Mesodermal cell (in vitro differentiated cells): ENCODE measurements around the gene RNF13.
"Not testable (repeated sequence)": the region's sequence is repeated elsewhere in the genome, so short reads cannot be mapped to it uniquely, and the experiment has no call there.

Experiments used
- H3K27ac ChIP-seq: 2 replicates; pipeline ENCODE4 v1.7.0; 2013; ENCODE audit warnings: mild to moderate bottlenecking, low read depth, low read length, moderate library complexity; ENCODE audit not compliant: severe bottlenecking
- H3K36me3 ChIP-seq: 2 replicates; pipeline ENCODE4 v1.7.1; 2013; ENCODE audit warnings: mild to moderate bottlenecking, low read length, moderate library complexity; ENCODE audit not compliant: control insufficient read depth, insufficient read depth
- H3K4me1 ChIP-seq: one replicate; pipeline ENCODE4 v1.7.1; 2013; ENCODE audit warnings: mild to moderate bottlenecking, low read length; ENCODE audit not compliant: insufficient read depth, control insufficient read depth, poor library complexity, severe bottlenecking
- H3K4me3 ChIP-seq: 2 replicates; pipeline ENCODE4 v1.7.0; 2013; ENCODE audit warnings: low read length, control low read depth, mild to moderate bottlenecking; ENCODE audit not compliant: insufficient read depth, poor library complexity, severe bottlenecking; ENCODE audit errors: extremely low read depth
- H3K9me3 ChIP-seq: 2 replicates; pipeline ENCODE4 v1.7.1; 2013; ENCODE audit warnings: mild to moderate bottlenecking, low read length, moderate library complexity; ENCODE audit not compliant: control insufficient read depth
- WGBS, 2 experiments: methylation state at CpG; one replicate each; pipeline ENCODE4 v1.1.5; 2013; ENCODE audit warnings: missing lambda C conversion rate in 2 of 2; ENCODE audit not compliant: insufficient coverage in 2 of 2; 5-methylcytosine and 5-hydroxymethylcytosine counted together

RNF13 gene

DNA sequence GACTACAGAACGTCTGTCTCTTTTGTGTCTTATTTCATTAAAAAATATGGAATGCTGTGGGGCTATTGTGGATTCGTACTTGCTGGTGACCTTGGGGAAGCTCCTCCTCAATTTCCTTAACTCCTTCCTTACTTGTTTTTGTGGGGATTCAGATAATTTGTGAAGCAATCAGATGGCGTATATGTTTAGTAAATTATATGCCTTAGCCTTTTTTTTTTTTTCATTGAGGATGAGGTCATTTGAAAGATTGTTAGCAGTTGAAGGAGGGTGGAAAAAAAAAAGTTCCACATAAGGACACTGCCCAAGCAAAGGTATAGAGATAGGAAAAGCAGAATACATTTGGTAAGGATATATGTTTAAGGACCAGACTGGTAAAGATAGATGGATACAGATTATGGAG lies 3.3 kb downstream of the RNF13 start:
- WGBS, 2 experiments: 100% methylated on average over 1 of the region's 3 CpGs; no CpG with 5 or more reads in 1 of the 2 experiments
- H3K27ac ChIP-seq: no peak overlapping the region
- no peak overlapping the region for H3K4me3 ChIP-seq
- H3K36me3 ChIP-seq: no peaks in the 10 kb centered on the region
- H3K9me3 ChIP-seq: no peaks in the 10 kb centered on the region
- H3K4me1 ChIP-seq: peaks cover 8% of the 10 kb centered on the region

GRCh38 chr3:149816986-149817385 lies 4.0 kb downstream of the RNF13 start:
- Histone ChIP-seq H3K36me3 (no peaks in the 10 kb centered on the region), H3K9me3 (peaks cover 5% of the 10 kb centered on the region), H3K4me1 (peaks cover 8% of the 10 kb centered on the region), H3K27ac (no peak overlapping the region), H3K4me3 (no peak overlapping the region)
- WGBS, 2 experiments: 67% methylated on average over 1 of the region's 2 CpGs; no CpG with 5 or more reads in 1 of the 2 experiments

GRCh38 chr3:149819432-149819831 lies 6.4 kb downstream of the RNF13 start:
- Histone ChIP-seq H3K4me3 (no peak overlapping the region), H3K4me1 (peaks cover 2% of the 10 kb centered on the region), H3K27ac (no peak overlapping the region), H3K36me3 (no peaks in the 10 kb centered on the region), H3K9me3 (peaks cover 10% of the 10 kb centered on the region)
- 80 to 100% methylated on average over 1 of the region's 1 CpG for WGBS, 2 experiments

- Histone ChIP-seq H3K4me3 (no peak overlapping the region), H3K9me3 (peaks cover 10% of the 10 kb centered on the region), H3K36me3 (no peaks in the 10 kb centered on the region), H3K27ac (no peak overlapping the region), H3K4me1 (no peaks in the 10 kb centered on the region)
- 70% methylated on average over 4 of the region's 4 CpGs; no CpG with 5 or more reads in 1 of the 2 experiments for WGBS, 2 experiments
Measured at GRCh38 chr3:149820183-149820582, 7.2 kb downstream of the RNF13 start.

DNA sequence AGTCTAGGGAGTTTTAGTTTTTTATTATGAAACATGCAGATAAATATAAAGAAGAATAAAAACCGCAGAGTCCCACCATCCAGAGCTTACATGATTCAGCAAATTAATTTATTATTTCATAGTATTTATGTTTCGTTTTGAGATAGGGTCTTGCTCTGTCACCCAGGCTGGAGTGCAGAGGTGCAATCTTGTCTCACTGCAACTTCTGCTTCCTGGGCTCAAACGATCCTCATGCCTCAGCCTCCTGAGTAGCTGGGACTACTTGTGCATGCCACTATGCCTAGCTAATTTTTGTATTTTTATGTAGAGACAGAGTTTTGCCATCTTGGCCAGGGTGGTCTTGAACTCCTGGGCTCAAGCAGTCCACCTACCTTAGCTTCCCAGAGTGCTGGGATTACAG lies 13.6 kb downstream of the RNF13 start:
- Histone ChIP-seq H3K36me3 (no peaks in the 10 kb centered on the region), H3K9me3 (peaks cover 16% of the 10 kb centered on the region), H3K27ac (no peak overlapping the region), H3K4me1 (no peaks in the 10 kb centered on the region), H3K4me3 (no peak overlapping the region)
- 79 to 86% methylated on average over 1 to 2 of the region's 3 CpGs for WGBS, 2 experiments

DNA sequence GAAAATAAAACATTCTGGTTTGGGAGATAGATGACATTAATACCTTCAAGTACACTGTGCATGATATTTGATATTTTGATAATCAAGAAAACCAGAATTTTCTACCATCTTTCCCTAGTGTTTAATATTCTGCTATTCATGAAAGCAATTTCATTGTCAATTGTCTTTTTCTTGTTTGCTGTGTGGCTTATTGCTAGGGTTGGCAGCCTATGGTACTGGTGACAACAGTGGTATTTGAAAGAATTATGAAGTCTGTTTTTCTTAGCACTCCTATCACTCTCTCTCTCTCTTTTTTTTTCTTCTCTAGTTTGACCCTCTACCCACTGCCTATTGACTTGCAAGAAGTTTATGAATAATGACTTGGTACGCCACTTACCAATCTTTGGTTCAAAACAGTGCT lies 15.4 kb downstream of the RNF13 start:
- Histone ChIP-seq H3K9me3 (peaks cover 16% of the 10 kb centered on the region), H3K4me3 (no peak overlapping the region), H3K27ac (no peak overlapping the region), H3K36me3 (no peaks in the 10 kb centered on the region), H3K4me1 (no peaks in the 10 kb centered on the region)
- WGBS, 2 experiments: no CpG with 5 or more reads among the region's 1 CpG

GRCh38 chr3:149829631-149830030 lies 16.6 kb downstream of the RNF13 start:
- not testable (repeated sequence) for H3K4me1 ChIP-seq, H3K36me3 ChIP-seq, H3K27ac ChIP-seq, H3K4me3 ChIP-seq
- peaks cover 27% of the 10 kb centered on the region for H3K9me3 ChIP-seq
- 100% methylated on average over 1 of the region's 4 CpGs for WGBS, 2 experiments

DNA sequence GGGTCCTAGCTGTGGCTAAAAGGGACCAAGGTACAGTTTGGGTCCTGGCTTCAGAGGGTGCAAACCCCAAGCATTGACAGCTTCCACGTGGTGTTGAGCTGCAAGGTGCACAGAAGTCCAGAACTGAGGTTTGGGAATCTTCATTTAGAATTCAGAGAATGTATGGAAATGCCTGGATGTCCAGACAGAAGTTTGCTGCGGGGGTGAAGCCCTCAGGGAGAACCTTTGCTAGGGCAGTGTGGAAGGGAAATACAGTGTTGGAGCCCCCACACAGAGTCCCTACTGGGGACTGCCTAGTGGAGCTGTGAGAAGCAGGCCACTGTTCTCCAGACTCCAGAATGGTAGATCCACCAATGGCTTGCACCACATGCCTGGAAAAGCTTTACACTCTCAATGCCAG lies 17.9 kb downstream of the RNF13 start:
- peaks cover 31% of the 10 kb centered on the region for H3K9me3 ChIP-seq
- 97 to 100% methylated on average over 2 of the region's 2 CpGs for WGBS, 2 experiments
- H3K4me3 ChIP-seq: no peak overlapping the region
- no peaks in the 10 kb centered on the region for H3K36me3 ChIP-seq
- H3K27ac ChIP-seq: no peak overlapping the region
- H3K4me1 ChIP-seq: no peaks in the 10 kb centered on the region

DNA sequence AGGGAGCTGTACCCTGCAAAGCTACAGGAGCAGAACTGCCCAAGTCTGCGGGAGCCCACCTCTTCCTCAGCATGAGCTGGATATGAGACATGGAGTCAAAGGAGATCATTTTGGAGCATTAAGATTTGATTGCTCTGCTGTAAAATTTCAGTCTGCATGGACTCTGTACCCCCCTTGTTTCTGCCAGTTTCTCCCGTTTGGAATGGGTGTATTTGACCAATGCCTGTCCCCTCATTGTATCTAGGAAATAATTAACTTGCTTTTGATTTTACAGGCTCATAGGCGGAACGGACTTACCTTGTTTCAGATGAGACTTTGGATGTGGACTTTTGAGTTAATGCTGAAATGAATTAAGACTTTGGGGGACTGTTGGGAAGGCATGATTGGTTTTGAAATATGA lies 18.3 kb downstream of the RNF13 start:
- H3K9me3 ChIP-seq: peaks cover 31% of the 10 kb centered on the region
- H3K27ac ChIP-seq: no peak overlapping the region
- no peak overlapping the region for H3K4me3 ChIP-seq
- WGBS, 2 experiments: 83 to 93% methylated on average over 3 to 4 of the region's 4 CpGs
- no peaks in the 10 kb centered on the region for H3K36me3 ChIP-seq
- H3K4me1 ChIP-seq: no peaks in the 10 kb centered on the region

- Histone ChIP-seq H3K27ac (no peak overlapping the region), H3K4me1 (no peaks in the 10 kb centered on the region), H3K4me3 (no peak overlapping the region), H3K9me3 (peaks cover 34% of the 10 kb centered on the region), H3K36me3 (no peaks in the 10 kb centered on the region)
- 100% methylated on average over 1 of the region's 1 CpG for WGBS, 2 experiments
Measured at GRCh38 chr3:149832086-149832485, 19.1 kb downstream of the RNF13 start.

- Histone ChIP-seq H3K9me3 (peaks cover 44% of the 10 kb centered on the region), H3K36me3 (peaks cover 2% of the 10 kb centered on the region), H3K27ac (no peak overlapping the region), H3K4me1 (no peaks in the 10 kb centered on the region), H3K4me3 (no peak overlapping the region)
- WGBS, 2 experiments: no CpG with 5 or more reads among the region's 2 CpGs
Measured at GRCh38 chr3:149833241-149833640, 20.2 kb downstream of the RNF13 start.
